Heart left ventricle (tissue), 16 donors: Measurements from ENCODE around the gene ZNF488. TPM values are rescaled to one million over a fixed set of nuclear protein-coding genes. Genes with fewer than 3 reads are reported as not detected.

Source experiments
- ATAC-seq, 4 donors: fragments of 200-7000 bp; cut with Tn5 transposase; one replicate each; pipeline ENCODE4 v1.9.1; 2020 to 2022; ENCODE audit warnings: moderate library complexity in 4 of 4, mild to moderate bottlenecking in 3 of 4, moderate number of reproducible peaks in 1 of 4
- DNase-seq, 5 donors: peaks; one replicate each; pipeline ENCODE4 v3.0.0-alpha.2; 2020
- H3K27ac ChIP-seq, 12 donors: fragments of 200-600 bp; sonication (generic) in 4 of 12; one replicate each; pipeline versions ENCODE4 v1.5.0 to v1.8.0; 2016 to 2022; ENCODE audit warnings: mild to moderate bottlenecking in 2 of 12
- H3K27me3 ChIP-seq, 9 donors: fragments of 200-600 bp; sonication (generic) in 2 of 9; one replicate each; pipeline versions ENCODE4 v1.5.1 to v1.8.0; 2016 to 2022; ENCODE audit warnings: mild to moderate bottlenecking in 3 of 9
- H3K36me3 ChIP-seq, 9 donors: fragments of 200-600 bp; sonication (generic) in 2 of 9; one replicate each; pipeline versions ENCODE4 v1.5.0 to v1.8.0; 2018 to 2022; ENCODE audit warnings: mild to moderate bottlenecking in 2 of 9
- H3K4me1 ChIP-seq, 12 donors: fragments of 200-600 bp; sonication (generic) in 4 of 12; one replicate each; pipeline versions ENCODE4 v1.5.0 to v1.8.0; 2016 to 2022; ENCODE audit warnings: mild to moderate bottlenecking in 3 of 12
- H3K4me3 ChIP-seq, 12 donors: fragments of 200-600 bp; sonication (generic) in 4 of 12; one replicate each; pipeline versions ENCODE4 v1.5.0 to v1.8.0; 2017 to 2022; ENCODE audit warnings: mild to moderate bottlenecking in 9 of 12, moderate library complexity in 4 of 12
- H3K9me3 ChIP-seq, 12 donors: fragments of 200-600 bp; sonication (generic) in 4 of 12; one replicate each; pipeline versions ENCODE4 v1.5.0 to v1.8.0; 2016 to 2022; ENCODE audit warnings: mild to moderate bottlenecking in 1 of 12
- POLR2A ChIP-seq, 2 donors: fragments of 450-650 bp; IDR thresholded peaks; one replicate each; pipeline ENCODE4 v1.6.1; 2017; ENCODE audit warnings: antibody characterized with exemption in 2 of 2, mild to moderate bottlenecking in 2 of 2, moderate library complexity in 2 of 2
- WGBS, 4 donors: extraction: QIAGEN DNeasy Blood & Tissue Kit in 2 of 4; methylation state at CpG; one replicate each; pipeline versions ENCODE4 v1.1.5 to v1.1.7; 2013 to 2018; 5-methylcytosine and 5-hydroxymethylcytosine counted together
- intact Hi-C, 10 donors: fragments of 100-400 bp; cut with DNase I; formaldehyde crosslinking; loops; one replicate each; pipeline versions ENCODE4 v1.11.1 to v1.14.2; 2022
- polyA plus RNA-seq, 2 donors: library from polyadenylated mRNA; stranded (reverse); fragments of 200-250 nt; gene quantifications; one replicate each; pipeline ENCODE4 v1.2.3, GENCODE V29; 2013
- total RNA-seq, 9 donors: library from RNA; depleted of rRNA in 2 of 9; stranded (reverse); fragments of >200 nt in 2 of 9; fragmentation: NEBNext Ultra II Directional in 3 of 9; extraction: Animal tissue kit (Norgen Biotek cat#: 25700) in 3 of 9; gene quantifications; one replicate each; pipeline versions ENCODE4 v1.1.0 to v1.2.4, GENCODE V29; 2016 to 2023
- TF ChIP-seq, protein P1 (sequence below), 12 donors: fragments of 200-600 bp; sonication (generic) in 4 of 12; IDR thresholded peaks; one replicate each; pipeline versions ENCODE4 v1.5.0 to v1.8.0; 2018 to 2022; ENCODE audit warnings: antibody characterized with exemption in 12 of 12, mild to moderate bottlenecking in 5 of 12
- donor health status: ischemic (EF 13 %, LVEDD 7.1; RV severe dilation, severe dysfunction).
- donor health status: healthy with polysubstance abuse.
- donor health status: DM: no; HTN: yes; CAD: no.
- donor health status: DM: no; HTN: no; CAD: no.
- donor health status: ischemic (EF 25% LVEDD 6.9; RV normal size, moderate dysfunction).
- donor health status: ischemic (EF 25% LVEDD 5.7; RV mildly dilated, moderate dysfunction).
- donor health status: healthy.
- donor health status: DM: yes; HTN: yes; CAD: no.
- donor health status: ischemic (EF 35%, LVEDD 5.7; RV mildly dilated, moderate dysfunction).
- donor health status: nonischemic (EF 11% LVEDD 7.7; RV severe dilation, severe dysfunction).
- donor health status: DM: yes; HTN: yes; CAD: no.
- donor health status: PGD.
- donor health status: ischemic (EF 29% LVEDD 5.4; RV normal size, mild dysfunction).
- donor health status: nonischemic (EF 23%, LVEDD 6.1; RV moderate dilation, normal function).

Gene ZNF488
- total and polyA plus RNA-seq, 11 donors, result 0.06 to 0.25 (median 0.08) TPM; not detected in 6

DNA sequence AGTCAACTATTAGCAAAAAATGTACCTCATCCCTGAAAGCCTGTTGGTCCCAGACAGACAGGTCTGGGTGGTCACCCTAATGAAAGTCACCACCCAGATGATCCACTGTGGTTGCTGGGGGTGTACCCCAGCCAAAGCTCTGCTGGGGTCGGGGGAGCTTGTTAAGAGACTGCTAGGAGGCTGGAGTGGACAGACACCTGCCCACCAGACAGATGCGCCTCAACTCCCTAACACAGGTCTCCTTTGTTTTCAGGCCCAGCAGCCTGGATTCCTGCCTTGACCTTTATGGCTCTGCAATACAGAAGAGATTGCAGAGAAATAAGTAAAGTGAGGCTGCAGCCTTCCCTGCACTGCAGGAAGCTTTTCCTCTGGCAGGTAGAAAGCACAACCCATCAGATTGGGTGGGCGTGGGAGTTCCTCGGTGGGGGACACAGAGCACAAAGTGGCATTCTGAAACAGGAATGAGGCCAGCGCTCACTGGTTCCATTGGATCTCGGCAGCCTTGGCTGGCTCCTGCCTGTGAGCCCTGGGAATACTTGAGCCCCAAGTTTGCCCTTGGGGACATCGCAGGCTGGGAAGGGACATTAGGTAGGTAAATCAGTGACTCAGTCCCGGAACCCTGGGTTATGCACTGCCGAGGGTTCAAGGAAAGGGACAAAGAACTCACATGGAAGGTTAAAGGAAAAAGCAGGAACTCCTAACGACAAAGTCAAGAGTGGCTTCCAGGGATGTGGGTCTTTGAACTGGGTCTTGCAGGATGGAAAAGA lies 18.0 kb upstream of the ZNF488 start:
- Histone ChIP-seq H3K4me1 (peaks cover 0 to 21% (median 10%) of the 10 kb centered on the region in 12 donors), H3K4me3 (no peak overlapping the region), H3K36me3 (no peaks in the 10 kb centered on the region), H3K9me3 (no peaks in the 10 kb centered on the region), H3K27me3 (no peaks in the 10 kb centered on the region), H3K27ac (peak overlapping the region in 3 of 12 donors; percentile 15 to 40 (median 17))
- WGBS, 4 donors, result 81 to 86% (median 83%) methylated on average over 10 of the region's 10 CpGs
- no peak for TF ChIP-seq POLR2A (IDR thresholded peaks at IDR 0.05)
- TF ChIP-seq, protein P1, sequence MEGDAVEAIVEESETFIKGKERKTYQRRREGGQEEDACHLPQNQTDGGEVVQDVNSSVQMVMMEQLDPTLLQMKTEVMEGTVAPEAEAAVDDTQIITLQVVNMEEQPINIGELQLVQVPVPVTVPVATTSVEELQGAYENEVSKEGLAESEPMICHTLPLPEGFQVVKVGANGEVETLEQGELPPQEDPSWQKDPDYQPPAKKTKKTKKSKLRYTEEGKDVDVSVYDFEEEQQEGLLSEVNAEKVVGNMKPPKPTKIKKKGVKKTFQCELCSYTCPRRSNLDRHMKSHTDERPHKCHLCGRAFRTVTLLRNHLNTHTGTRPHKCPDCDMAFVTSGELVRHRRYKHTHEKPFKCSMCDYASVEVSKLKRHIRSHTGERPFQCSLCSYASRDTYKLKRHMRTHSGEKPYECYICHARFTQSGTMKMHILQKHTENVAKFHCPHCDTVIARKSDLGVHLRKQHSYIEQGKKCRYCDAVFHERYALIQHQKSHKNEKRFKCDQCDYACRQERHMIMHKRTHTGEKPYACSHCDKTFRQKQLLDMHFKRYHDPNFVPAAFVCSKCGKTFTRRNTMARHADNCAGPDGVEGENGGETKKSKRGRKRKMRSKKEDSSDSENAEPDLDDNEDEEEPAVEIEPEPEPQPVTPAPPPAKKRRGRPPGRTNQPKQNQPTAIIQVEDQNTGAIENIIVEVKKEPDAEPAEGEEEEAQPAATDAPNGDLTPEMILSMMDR (IDR thresholded peaks at IDR 0.05), result no peak
- ATAC-seq (no peak), DNase-seq (peak in 1 of 5 donors; percentile 11)
- intact Hi-C loops, result loop anchor here in 1 of 10 donors (2.0 kb wide), 1 partner anchor 17 kb away; the partner anchor contains the start of gene ZNF488

DNA sequence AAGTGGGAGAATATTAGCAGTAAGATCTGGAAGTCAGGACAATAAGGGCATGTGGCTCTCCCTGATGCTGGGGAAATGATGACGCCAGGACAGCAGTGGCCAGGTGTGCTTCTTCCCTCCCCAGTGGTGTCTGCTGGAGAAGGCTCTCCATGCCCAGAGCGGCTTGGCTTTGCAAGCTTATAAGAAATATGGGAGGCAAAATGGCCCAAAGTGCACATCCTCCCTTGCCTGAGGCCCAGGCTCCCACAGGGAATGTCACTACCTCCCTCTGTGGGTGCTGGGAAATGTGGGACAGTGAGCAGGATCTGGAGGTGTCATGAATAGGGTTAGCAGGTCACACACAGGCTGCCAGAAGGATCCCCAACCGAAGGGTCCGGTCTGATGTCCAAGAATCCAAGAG lies 17.1 kb upstream of the ZNF488 start:
- TF ChIP-seq POLR2A (IDR thresholded peaks at IDR 0.05), result no peak
- TF ChIP-seq, protein P1 (IDR thresholded peaks at IDR 0.05), result no peak
- DNase-seq (peak in 1 of 5 donors; percentile 8), ATAC-seq (no peak)
- H3K27ac ChIP-seq, result no peak overlapping the region
- 94 to 100% (median 99%) methylated on average over 2 to 4 of the region's 4 CpGs for WGBS, 4 donors
- intact Hi-C loops, result no loop called here
- peaks cover 0 to 21% (median 10%) of the 10 kb centered on the region in 12 donors for H3K4me1 ChIP-seq
- H3K36me3 ChIP-seq, result no peaks in the 10 kb centered on the region
- H3K9me3 ChIP-seq, result no peaks in the 10 kb centered on the region
- H3K27me3 ChIP-seq, result no peaks in the 10 kb centered on the region
- H3K4me3 ChIP-seq, result no peak overlapping the region

DNA sequence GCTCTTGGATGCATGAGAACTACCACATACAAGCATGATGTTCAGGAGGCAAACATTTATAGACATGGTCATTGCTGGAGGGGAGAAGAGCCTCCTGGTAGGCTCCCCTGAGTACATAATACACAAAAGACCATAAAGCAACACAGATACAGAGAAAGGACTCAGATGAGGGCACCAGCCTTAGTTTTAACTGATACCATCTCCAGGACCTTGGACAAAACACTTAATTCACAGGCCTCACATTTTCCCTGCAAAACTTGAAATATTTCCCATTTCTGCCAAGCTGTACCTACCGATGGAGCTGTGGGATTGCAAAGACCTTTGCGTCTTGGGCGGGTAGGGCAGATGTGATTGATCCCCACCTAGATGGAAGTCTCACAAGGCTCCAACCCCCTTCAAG lies 16.7 kb upstream of the ZNF488 start:
- H3K27ac ChIP-seq, result no peak overlapping the region
- H3K4me1 ChIP-seq, result peaks cover 0 to 21% (median 10%) of the 10 kb centered on the region in 12 donors
- no peak overlapping the region for H3K4me3 ChIP-seq
- intact Hi-C loops, result no loop called here
- no peak for DNase-seq
- ATAC-seq, result no peak
- H3K27me3 ChIP-seq, result no peaks in the 10 kb centered on the region
- TF ChIP-seq, protein P1 (IDR thresholded peaks at IDR 0.05), result no peak
- TF ChIP-seq POLR2A (IDR thresholded peaks at IDR 0.05), result no peak
- no peaks in the 10 kb centered on the region for H3K36me3 ChIP-seq
- no peaks in the 10 kb centered on the region for H3K9me3 ChIP-seq
- 95 to 98% (median 96%) methylated on average over 3 of the region's 3 CpGs for WGBS, 4 donors

DNA sequence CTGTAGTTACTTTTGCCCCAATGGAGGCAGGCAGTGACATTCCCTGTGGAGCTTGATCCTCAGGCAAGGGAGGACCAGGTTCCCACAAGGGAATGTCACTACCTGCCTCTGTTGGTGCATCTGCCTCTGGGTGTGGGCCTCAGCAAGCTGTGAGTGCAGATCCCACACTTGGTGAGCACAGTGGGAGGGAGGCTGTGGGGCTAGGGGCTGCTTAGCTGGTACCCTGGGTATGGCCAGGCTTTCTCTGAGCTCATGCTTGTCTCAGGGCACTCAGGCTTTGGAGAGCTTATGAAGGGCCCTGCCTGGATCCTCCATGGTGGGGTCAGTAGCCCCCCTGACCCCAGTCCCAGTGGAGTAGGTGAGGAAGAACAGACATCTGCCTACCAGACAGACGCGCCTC lies 16.2 kb upstream of the ZNF488 start:
- no peak for ATAC-seq
- TF ChIP-seq, protein P1 (IDR thresholded peaks at IDR 0.05), result no peak
- TF ChIP-seq POLR2A (IDR thresholded peaks at IDR 0.05), result no peak
- no peaks in the 10 kb centered on the region for H3K36me3 ChIP-seq
- H3K27ac ChIP-seq, result no peak overlapping the region
- H3K9me3 ChIP-seq, result no peaks in the 10 kb centered on the region
- no peak overlapping the region for H3K4me3 ChIP-seq
- DNase-seq, result peak in 1 of 5 donors; percentile 7
- whole genome bisulfite sequencing, 4 donors, result 89 to 97% (median 93%) methylated on average over 2 of the region's 2 CpGs
- H3K27me3 ChIP-seq, result peaks cover 0 to 3% (median 0%) of the 10 kb centered on the region in 9 donors
- intact Hi-C loops, result no loop called here
- H3K4me1 ChIP-seq, result peaks cover 0 to 21% (median 10%) of the 10 kb centered on the region in 12 donors
